ENCODE data around the gene LAMA3. TPM values are rescaled to one million over a fixed set of nuclear protein-coding genes. Genes with fewer than 3 reads are reported as not detected.
A peak's percentile ranks its signal among the peaks of the same experiment; 100 is the strongest.
"Not testable (repeated sequence)": the region's sequence is repeated elsewhere in the genome, so short reads cannot be mapped to it uniquely, and the experiment has no call there.

LAMA3 gene
- total and polyA plus RNA-seq, 10 donors = 1.3 to 7.1 (median 3.0) TPM

DNA sequence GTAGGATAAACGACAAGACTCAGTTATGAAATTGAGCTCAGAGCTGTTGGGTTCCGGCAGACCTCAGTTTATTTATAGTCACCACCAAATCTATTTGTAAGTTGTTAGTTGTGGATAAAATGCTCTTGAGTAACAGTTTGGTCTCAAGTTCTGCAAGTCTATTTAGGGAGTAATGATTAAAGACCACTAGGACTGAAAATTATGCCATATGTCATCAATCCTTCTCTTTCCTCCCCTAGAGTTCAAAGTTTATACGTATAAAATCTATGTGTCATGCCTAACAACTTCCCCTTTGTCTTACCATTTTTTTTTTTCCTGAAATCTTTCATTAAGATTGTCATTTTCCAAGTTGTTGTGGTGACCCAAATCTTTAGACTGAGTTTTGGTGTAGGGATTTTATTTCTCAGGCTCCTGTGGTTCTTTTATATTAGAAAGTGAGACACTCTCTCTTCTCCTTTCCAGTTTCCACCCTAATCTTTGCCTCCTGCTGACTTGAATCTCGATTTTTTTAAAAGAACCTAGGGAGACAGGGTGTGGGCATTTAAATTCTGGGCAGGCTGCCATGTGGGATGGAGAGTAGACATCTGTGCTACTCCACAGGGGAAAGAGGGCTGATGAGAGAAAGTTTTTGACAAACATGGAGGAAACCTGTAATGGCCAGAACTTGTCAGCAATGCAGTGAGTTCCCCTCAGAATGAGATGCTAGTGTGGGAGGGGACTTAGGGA lies 51.0 kb downstream of the LAMA3 start:
- 28 to 39% (median 31%) methylated on average over 4 of the region's 4 CpGs for WGBS, 5 donors
- no peaks in the 10 kb centered on the region for H3K9me3 ChIP-seq
- intact Hi-C loops (cut with DNase I; ENCODE audit: low total_unique reads) = no loop called here
- no peak overlapping the region for H3K4me3 ChIP-seq
- TF ChIP-seq POLR2A (IDR thresholded peaks at IDR 0.05) (no peak), CTCF (IDR thresholded peaks at IDR 0.05 in 8 of 11, conservative IDR thresholded peaks at IDR 0.05 in 3 of 11) (no peak), POLR2AphosphoS5 (IDR thresholded peaks at IDR 0.05) (no peak)
- no peak for DNase-seq
- peaks cover 0 to 14% (median 3%) of the 10 kb centered on the region in 6 donors for H3K4me1 ChIP-seq
- no peaks in the 10 kb centered on the region for H3K36me3 ChIP-seq
- H3K27me3 ChIP-seq (replicated peaks in 1 of 7) = peaks cover 0 to 22% (median 0%) of the 10 kb centered on the region in 7 donors
- H3K27ac ChIP-seq = peak overlapping the region in 1 of 8 donors; percentile 11

DNA sequence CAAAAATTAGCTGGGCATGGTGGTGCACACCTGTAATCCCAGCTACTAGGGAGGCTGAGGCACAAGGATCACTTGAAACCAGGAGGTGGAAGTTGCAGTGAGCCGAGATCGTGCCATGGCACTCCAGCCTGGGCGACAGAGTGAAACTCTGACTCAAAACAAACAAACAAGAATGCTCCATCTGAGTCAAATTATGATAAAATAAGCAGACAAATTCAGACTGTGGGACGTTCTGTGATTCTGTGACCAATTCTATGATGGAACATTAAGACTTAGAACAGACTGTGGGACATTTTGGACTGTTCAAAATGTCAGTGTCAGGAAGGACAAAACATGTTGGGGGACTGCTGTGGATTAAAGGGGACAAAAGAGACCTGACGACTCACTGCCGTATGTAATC lies 52.7 kb downstream of the LAMA3 start:
- H3K4me1 ChIP-seq = peaks cover 0 to 14% (median 3%) of the 10 kb centered on the region in 6 donors
- WGBS, 5 donors = 77 to 90% (median 84%) methylated on average over 6 of the region's 6 CpGs
- H3K9me3 ChIP-seq; H3K36me3 ChIP-seq; intact Hi-C loops (cut with DNase I; ENCODE audit: low total_unique reads); H3K4me3 ChIP-seq; DNase-seq; H3K27ac ChIP-seq: not testable (repeated sequence)
- peaks cover 0 to 18% (median 0%) of the 10 kb centered on the region in 7 donors for H3K27me3 ChIP-seq (replicated peaks in 1 of 7)

- H3K36me3 ChIP-seq = no peaks in the 10 kb centered on the region
- peaks cover 0 to under 1% (median 0%) of the 10 kb centered on the region in 6 donors for H3K4me1 ChIP-seq
- H3K27ac ChIP-seq = no peak overlapping the region
- H3K27me3 ChIP-seq (replicated peaks in 1 of 7) = peaks cover 0 to 4% (median 0%) of the 10 kb centered on the region in 7 donors
- intact Hi-C loops (cut with DNase I; ENCODE audit: low total_unique reads) = no loop called here
- no peak overlapping the region for H3K4me3 ChIP-seq
- H3K9me3 ChIP-seq = no peaks in the 10 kb centered on the region
- DNase-seq = no peak
- TF ChIP-seq CTCF (IDR thresholded peaks at IDR 0.05 in 8 of 11, conservative IDR thresholded peaks at IDR 0.05 in 3 of 11) (no peak), POLR2AphosphoS5 (IDR thresholded peaks at IDR 0.05) (no peak), POLR2A (IDR thresholded peaks at IDR 0.05) (no peak)
- WGBS, 5 donors = 71 to 76% (median 75%) methylated on average over 4 of the region's 4 CpGs
Observed at GRCh38 chr18:23743733-23744333, 54.6 kb downstream of the LAMA3 start.

DNA sequence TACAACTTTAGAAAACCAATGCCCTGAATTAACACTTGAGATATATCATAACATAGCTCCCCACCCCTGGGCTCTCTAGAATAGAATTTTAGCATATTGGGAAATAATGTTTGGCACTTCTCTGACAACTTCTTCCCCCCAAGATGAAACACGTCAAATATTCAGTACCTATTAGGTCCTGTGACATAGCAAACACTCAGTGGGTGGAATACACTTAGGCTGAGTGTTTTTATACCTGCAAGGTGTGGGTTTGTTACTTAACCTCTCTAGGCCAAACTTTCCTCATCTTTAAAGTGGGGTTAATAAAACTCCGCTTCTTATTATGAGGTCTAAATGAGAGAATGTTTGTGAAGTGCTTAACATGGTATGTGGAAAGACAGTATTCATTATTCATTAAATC lies 56.1 kb downstream of the LAMA3 start:
- no peak overlapping the region for H3K4me3 ChIP-seq
- no peak overlapping the region for H3K27ac ChIP-seq
- 87 to 97% (median 90%) methylated on average over 2 of the region's 2 CpGs for whole genome bisulfite sequencing, 5 donors
- TF ChIP-seq POLR2A (IDR thresholded peaks at IDR 0.05) (no peak), POLR2AphosphoS5 (IDR thresholded peaks at IDR 0.05) (no peak), CTCF (IDR thresholded peaks at IDR 0.05 in 8 of 11, conservative IDR thresholded peaks at IDR 0.05 in 3 of 11) (no peak)
- H3K27me3 ChIP-seq (replicated peaks in 1 of 7) = peaks cover 0 to 4% (median 0%) of the 10 kb centered on the region in 7 donors
- no peaks in the 10 kb centered on the region for H3K36me3 ChIP-seq
- intact Hi-C loops (cut with DNase I; ENCODE audit: low total_unique reads) = no loop called here
- DNase-seq = no peak
- H3K4me1 ChIP-seq = no peaks in the 10 kb centered on the region
- H3K9me3 ChIP-seq = peaks cover 0 to 6% (median 0%) of the 10 kb centered on the region in 8 donors

All from spleen (tissue), 11 donors.